HepG2 (cell line): Measurements from ENCODE around the gene PRELID2.
"Not testable (repeated sequence)": the region's sequence is repeated elsewhere in the genome, so short reads cannot be mapped to it uniquely, and the experiment has no call there.

Experiments
- BRCA1 ChIP-seq: sonication (generic); formaldehyde crosslinking; IDR thresholded peaks from 2 replicates; pipeline ENCODE4 v1.4.0; 2020; ENCODE audit warnings: missing genetic modification reagents
- FOXA1 ChIP-seq, 2 experiments: fragments of 450-650 bp in 1 of 2; sonication (generic) in 1 of 2; formaldehyde crosslinking in 1 of 2; IDR thresholded peaks; 2 replicates each; pipeline versions ENCODE4 v1.4.0 to v1.6.1; 2016 to 2020; ENCODE audit warnings: missing genetic modification reagents in 1 of 2
- FOXM1 ChIP-seq: sonication (generic); formaldehyde crosslinking; IDR thresholded peaks from 2 replicates; pipeline ENCODE4 v1.5.0; 2020; ENCODE audit warnings: missing genetic modification reagents
- RFX5 ChIP-seq: IDR thresholded peaks from 2 replicates; pipeline ENCODE4 v1.6.1; 2011; ENCODE audit warnings: low read depth, low read length, improper control_type of control experiment
- SPEN ChIP-seq: sonication (generic); formaldehyde crosslinking; IDR thresholded peaks from 2 replicates; pipeline ENCODE4 v1.5.1; 2020; ENCODE audit warnings: low read depth, mild to moderate bottlenecking, missing genetic modification reagents
- SRF ChIP-seq: IDR thresholded peaks from 2 replicates; pipeline ENCODE4 v1.6.1; 2011; ENCODE audit warnings: mild to moderate bottlenecking, low read depth, low read length, moderate library complexity
- ZNF292 ChIP-seq: sonication (generic); formaldehyde crosslinking; IDR thresholded peaks from 2 replicates; pipeline ENCODE4 v1.8.1; 2022; ENCODE audit warnings: mild to moderate bottlenecking, low read depth, missing genetic modification reagents, borderline replicate concordance
- ZNF451 ChIP-seq: sonication (generic); formaldehyde crosslinking; IDR thresholded peaks from 2 replicates; pipeline ENCODE4 v1.5.0; 2020; ENCODE audit warnings: mild to moderate bottlenecking, missing genetic modification reagents
- ZNF879 ChIP-seq: sonication (generic); formaldehyde crosslinking; IDR thresholded peaks from 2 replicates; pipeline ENCODE4 v1.8.1; 2023; ENCODE audit warnings: missing genetic modification reagents
- TF ChIP-seq, protein P1 (sequence below), 2 experiments: IDR thresholded peaks; 2 replicates each; pipeline ENCODE4 v1.6.1; 2011 to 2012; ENCODE audit warnings: low read length in 2 of 2, borderline replicate concordance in 1 of 2, low read depth in 1 of 2, mild to moderate bottlenecking in 1 of 2, moderate library complexity in 1 of 2
- TF ChIP-seq, protein P2 (sequence below): sonication (generic); formaldehyde crosslinking; IDR thresholded peaks from 2 replicates; pipeline ENCODE4 v1.5.0; 2020; ENCODE audit warnings: mild to moderate bottlenecking, missing genetic modification reagents, moderate library complexity
- TF ChIP-seq, protein P3 (sequence below): IDR thresholded peaks from 2 replicates; pipeline ENCODE4 v1.6.1; 2016; ENCODE audit warnings: mild to moderate bottlenecking
- TF ChIP-seq, protein P4 (sequence below): sonication (generic); formaldehyde crosslinking; IDR thresholded peaks from 2 replicates; pipeline ENCODE4 v1.5.1; 2020; ENCODE audit warnings: missing genetic modification reagents, mild to moderate bottlenecking, borderline replicate concordance

DNA sequence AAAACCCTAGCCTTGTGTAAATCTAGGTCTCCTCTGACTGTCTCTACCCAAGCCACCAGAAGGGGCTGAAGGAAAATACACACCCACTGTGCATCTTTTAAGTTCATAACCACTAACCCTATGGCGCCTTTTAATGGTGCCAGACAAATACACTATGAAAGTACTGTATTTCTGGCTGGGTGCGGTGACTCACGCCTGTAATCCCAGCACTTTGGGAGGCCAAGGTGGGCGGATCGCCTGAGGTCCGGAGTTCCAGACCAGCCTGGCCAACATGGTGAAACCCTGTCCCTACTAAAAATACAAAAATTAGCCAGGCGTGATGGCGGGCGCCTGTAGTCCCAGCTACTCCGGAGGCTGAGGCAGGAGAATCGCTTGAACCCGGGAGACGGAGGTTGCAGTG is 1.1 kb upstream of the PRELID2 start:
- TF ChIP-seq, protein P1, sequence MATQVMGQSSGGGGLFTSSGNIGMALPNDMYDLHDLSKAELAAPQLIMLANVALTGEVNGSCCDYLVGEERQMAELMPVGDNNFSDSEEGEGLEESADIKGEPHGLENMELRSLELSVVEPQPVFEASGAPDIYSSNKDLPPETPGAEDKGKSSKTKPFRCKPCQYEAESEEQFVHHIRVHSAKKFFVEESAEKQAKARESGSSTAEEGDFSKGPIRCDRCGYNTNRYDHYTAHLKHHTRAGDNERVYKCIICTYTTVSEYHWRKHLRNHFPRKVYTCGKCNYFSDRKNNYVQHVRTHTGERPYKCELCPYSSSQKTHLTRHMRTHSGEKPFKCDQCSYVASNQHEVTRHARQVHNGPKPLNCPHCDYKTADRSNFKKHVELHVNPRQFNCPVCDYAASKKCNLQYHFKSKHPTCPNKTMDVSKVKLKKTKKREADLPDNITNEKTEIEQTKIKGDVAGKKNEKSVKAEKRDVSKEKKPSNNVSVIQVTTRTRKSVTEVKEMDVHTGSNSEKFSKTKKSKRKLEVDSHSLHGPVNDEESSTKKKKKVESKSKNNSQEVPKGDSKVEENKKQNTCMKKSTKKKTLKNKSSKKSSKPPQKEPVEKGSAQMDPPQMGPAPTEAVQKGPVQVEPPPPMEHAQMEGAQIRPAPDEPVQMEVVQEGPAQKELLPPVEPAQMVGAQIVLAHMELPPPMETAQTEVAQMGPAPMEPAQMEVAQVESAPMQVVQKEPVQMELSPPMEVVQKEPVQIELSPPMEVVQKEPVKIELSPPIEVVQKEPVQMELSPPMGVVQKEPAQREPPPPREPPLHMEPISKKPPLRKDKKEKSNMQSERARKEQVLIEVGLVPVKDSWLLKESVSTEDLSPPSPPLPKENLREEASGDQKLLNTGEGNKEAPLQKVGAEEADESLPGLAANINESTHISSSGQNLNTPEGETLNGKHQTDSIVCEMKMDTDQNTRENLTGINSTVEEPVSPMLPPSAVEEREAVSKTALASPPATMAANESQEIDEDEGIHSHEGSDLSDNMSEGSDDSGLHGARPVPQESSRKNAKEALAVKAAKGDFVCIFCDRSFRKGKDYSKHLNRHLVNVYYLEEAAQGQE (IDR thresholded peaks at IDR 0.05; ENCODE audit: borderline replicate concordance in 1 of 2, low read depth in 1 of 2, low read length in 2 of 2): not testable (repeated sequence)
- not testable (repeated sequence) for TF ChIP-seq ZNF879 (CRISPR knock-in tag); FOXA1 (IDR thresholded peaks at IDR 0.05); FOXA1 (CRISPR knock-in tag; IDR thresholded peaks at IDR 0.05); RFX5; SPEN; BRCA1 (CRISPR knock-in tag); ZNF451; SRF; FOXM1 (CRISPR knock-in tag); ZNF292
- TF ChIP-seq, protein P2, sequence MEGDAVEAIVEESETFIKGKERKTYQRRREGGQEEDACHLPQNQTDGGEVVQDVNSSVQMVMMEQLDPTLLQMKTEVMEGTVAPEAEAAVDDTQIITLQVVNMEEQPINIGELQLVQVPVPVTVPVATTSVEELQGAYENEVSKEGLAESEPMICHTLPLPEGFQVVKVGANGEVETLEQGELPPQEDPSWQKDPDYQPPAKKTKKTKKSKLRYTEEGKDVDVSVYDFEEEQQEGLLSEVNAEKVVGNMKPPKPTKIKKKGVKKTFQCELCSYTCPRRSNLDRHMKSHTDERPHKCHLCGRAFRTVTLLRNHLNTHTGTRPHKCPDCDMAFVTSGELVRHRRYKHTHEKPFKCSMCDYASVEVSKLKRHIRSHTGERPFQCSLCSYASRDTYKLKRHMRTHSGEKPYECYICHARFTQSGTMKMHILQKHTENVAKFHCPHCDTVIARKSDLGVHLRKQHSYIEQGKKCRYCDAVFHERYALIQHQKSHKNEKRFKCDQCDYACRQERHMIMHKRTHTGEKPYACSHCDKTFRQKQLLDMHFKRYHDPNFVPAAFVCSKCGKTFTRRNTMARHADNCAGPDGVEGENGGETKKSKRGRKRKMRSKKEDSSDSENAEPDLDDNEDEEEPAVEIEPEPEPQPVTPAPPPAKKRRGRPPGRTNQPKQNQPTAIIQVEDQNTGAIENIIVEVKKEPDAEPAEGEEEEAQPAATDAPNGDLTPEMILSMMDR: not testable (repeated sequence)
- TF ChIP-seq, protein P3, sequence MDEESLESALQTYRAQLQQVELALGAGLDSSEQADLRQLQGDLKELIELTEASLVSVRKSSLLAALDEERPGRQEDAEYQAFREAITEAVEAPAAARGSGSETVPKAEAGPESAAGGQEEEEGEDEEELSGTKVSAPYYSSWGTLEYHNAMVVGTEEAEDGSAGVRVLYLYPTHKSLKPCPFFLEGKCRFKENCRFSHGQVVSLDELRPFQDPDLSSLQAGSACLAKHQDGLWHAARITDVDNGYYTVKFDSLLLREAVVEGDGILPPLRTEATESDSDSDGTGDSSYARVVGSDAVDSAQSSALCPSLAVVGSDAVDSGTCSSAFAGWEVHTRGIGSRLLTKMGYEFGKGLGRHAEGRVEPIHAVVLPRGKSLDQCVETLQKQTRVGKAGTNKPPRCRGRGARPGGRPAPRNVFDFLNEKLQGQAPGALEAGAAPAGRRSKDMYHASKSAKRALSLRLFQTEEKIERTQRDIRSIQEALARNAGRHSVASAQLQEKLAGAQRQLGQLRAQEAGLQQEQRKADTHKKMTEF: not testable (repeated sequence)
- TF ChIP-seq, protein P4, sequence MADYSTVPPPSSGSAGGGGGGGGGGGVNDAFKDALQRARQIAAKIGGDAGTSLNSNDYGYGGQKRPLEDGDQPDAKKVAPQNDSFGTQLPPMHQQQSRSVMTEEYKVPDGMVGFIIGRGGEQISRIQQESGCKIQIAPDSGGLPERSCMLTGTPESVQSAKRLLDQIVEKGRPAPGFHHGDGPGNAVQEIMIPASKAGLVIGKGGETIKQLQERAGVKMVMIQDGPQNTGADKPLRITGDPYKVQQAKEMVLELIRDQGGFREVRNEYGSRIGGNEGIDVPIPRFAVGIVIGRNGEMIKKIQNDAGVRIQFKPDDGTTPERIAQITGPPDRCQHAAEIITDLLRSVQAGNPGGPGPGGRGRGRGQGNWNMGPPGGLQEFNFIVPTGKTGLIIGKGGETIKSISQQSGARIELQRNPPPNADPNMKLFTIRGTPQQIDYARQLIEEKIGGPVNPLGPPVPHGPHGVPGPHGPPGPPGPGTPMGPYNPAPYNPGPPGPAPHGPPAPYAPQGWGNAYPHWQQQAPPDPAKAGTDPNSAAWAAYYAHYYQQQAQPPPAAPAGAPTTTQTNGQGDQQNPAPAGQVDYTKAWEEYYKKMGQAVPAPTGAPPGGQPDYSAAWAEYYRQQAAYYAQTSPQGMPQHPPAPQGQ (CRISPR knock-in tag): not testable (repeated sequence)
